Measurements from ENCODE around the gene KRTAP26-1.
A peak's percentile ranks its signal among the peaks of the same experiment; 100 is the strongest.

Gene KRTAP26-1

DNA sequence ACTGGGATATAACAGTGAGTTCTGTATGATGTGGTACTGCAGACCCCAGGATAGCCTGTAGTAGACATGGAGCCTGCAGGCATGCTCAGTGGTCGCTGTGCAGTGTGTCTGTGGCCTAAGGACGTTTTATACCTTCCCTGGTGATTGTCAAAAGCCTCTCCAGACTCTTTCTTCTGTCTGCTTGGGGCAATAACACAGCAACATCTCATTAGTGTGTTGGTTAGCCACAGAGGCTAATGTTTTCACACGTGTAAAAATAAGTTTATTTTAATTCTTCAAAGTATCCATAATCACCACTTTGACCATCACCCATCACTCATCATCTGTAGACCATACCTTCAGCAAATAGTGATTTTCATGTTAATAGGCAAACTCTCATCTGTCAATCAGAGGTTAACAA, 37.3 kb downstream of the KRTAP26-1 start, which contains the start of gene KRTAP24-1:
KRTAP24-1 (minus strand) TSS at position 101 of the 400 bp plus-strand sequence; CDS start at position 83, 18 bp downstream.
- H2BK15ac ChIP-seq (ENCODE audit: low read length): no peak within 1 kb of the TSS
- no peaks in the 10 kb centered on the region for H3K27me3 ChIP-seq (ENCODE audit: control insufficient read depth in 3 of 3, insufficient read depth in 3 of 3, low read depth in 1 of 3, low read length in 3 of 3)
- no peak within 1 kb of the TSS for H3K27ac ChIP-seq (replicated peaks; ENCODE audit: low read length)
- H3K18ac ChIP-seq (ENCODE audit: low read length): peak within 1 kb of the TSS; percentile 44
- no peak within 1 kb of the TSS for H2AFZ ChIP-seq (ENCODE audit: low read length)
- H4K8ac ChIP-seq (ENCODE audit: low read depth, low read length): no peak within 1 kb of the TSS
- H2BK12ac ChIP-seq (ENCODE audit: low read length): no peak within 1 kb of the TSS
- H2BK5ac ChIP-seq (ENCODE audit: low read length): no peak within 1 kb of the TSS
- H3K9me3 ChIP-seq (replicated peaks in 1 of 2; ENCODE audit: control insufficient read depth in 2 of 2, insufficient read depth in 1 of 2, low read depth in 1 of 2, low read length in 2 of 2): no peaks in the 10 kb centered on the region
- H3K79me1 ChIP-seq (ENCODE audit: low read depth, low read length): no peaks in the 10 kb centered on the region
- no peak within 1 kb of the TSS for H3K4me3 ChIP-seq (ENCODE audit: low read length in 2 of 2)
- H3K4ac ChIP-seq (ENCODE audit: low read length): no peak within 1 kb of the TSS
- H4K91ac ChIP-seq (ENCODE audit: low read depth, low read length, poor library complexity): no peak within 1 kb of the TSS
- H3K9ac ChIP-seq (ENCODE audit: low read depth, low read length, poor library complexity): no peak within 1 kb of the TSS
- no CpG with 5 or more reads among the region's 3 CpGs for WGBS, 2 donors (ENCODE audit: extremely low coverage in 2 of 2, insufficient read length in 2 of 2, insufficient replicate concordance in 1 of 2)
- no peak within 1 kb of the TSS for H2BK120ac ChIP-seq (ENCODE audit: low read depth, low read length)
- no peak within 1 kb of the TSS for H2AK5ac ChIP-seq (ENCODE audit: low read depth, low read length)
- H3K23ac ChIP-seq (ENCODE audit: low read depth, low read length, poor library complexity): no peak within 1 kb of the TSS
- no peak within 1 kb of the TSS for H3K14ac ChIP-seq (ENCODE audit: low read length)
- no peaks in the 10 kb centered on the region for H3K4me1 ChIP-seq (ENCODE audit: control insufficient read depth in 2 of 2, insufficient read depth in 1 of 2, low read depth in 1 of 2, low read length in 2 of 2)
- H3K4me2 ChIP-seq (ENCODE audit: insufficient read depth, low read length, poor library complexity, severe bottlenecking): no peak within 1 kb of the TSS
- H3K36me3 ChIP-seq (replicated peaks in 1 of 2; ENCODE audit: control insufficient read depth in 2 of 2, insufficient read depth in 2 of 2, low read length in 2 of 2): no peaks in the 10 kb centered on the region
- no peak for DNase-seq (ENCODE audit: low spot score)

GRCh38 chr21:30271611-30272010, 48.5 kb downstream of the KRTAP26-1 start:
- H2AK5ac ChIP-seq (ENCODE audit: low read depth, low read length): no peak overlapping the region
- no peak overlapping the region for H2BK5ac ChIP-seq (ENCODE audit: low read length)
- H3K36me3 ChIP-seq (replicated peaks in 1 of 2; ENCODE audit: control insufficient read depth in 2 of 2, insufficient read depth in 2 of 2, low read length in 2 of 2): no peaks in the 10 kb centered on the region
- H3K9ac ChIP-seq (ENCODE audit: low read depth, low read length, poor library complexity): no peak overlapping the region
- no peak overlapping the region for H3K4ac ChIP-seq (ENCODE audit: low read length)
- H3K18ac ChIP-seq (ENCODE audit: low read length): no peak overlapping the region
- no peak overlapping the region for H3K14ac ChIP-seq (ENCODE audit: low read length)
- no peak overlapping the region for H3K23ac ChIP-seq (ENCODE audit: low read depth, low read length, poor library complexity)
- no peak for DNase-seq (ENCODE audit: low spot score)
- H2BK120ac ChIP-seq (ENCODE audit: low read depth, low read length): no peak overlapping the region
- no peak overlapping the region for H4K91ac ChIP-seq (ENCODE audit: low read depth, low read length, poor library complexity)
- no peak overlapping the region for H2AFZ ChIP-seq (ENCODE audit: low read length)
- no peak overlapping the region for H2BK15ac ChIP-seq (ENCODE audit: low read length)
- H3K9me3 ChIP-seq (replicated peaks in 1 of 2; ENCODE audit: control insufficient read depth in 2 of 2, insufficient read depth in 1 of 2, low read depth in 1 of 2, low read length in 2 of 2): no peaks in the 10 kb centered on the region
- H3K27me3 ChIP-seq (ENCODE audit: control insufficient read depth in 3 of 3, insufficient read depth in 3 of 3, low read depth in 1 of 3, low read length in 3 of 3): no peaks in the 10 kb centered on the region
- no CpG with 5 or more reads among the region's 1 CpG for WGBS, 2 donors (ENCODE audit: extremely low coverage in 2 of 2, insufficient read length in 2 of 2, insufficient replicate concordance in 1 of 2)
- H3K4me2 ChIP-seq (ENCODE audit: insufficient read depth, low read length, poor library complexity, severe bottlenecking): no peak overlapping the region
- H3K27ac ChIP-seq (replicated peaks; ENCODE audit: low read length): no peak overlapping the region
- H3K4me3 ChIP-seq (ENCODE audit: low read length in 2 of 2): no peak overlapping the region
- no peaks in the 10 kb centered on the region for H3K79me1 ChIP-seq (ENCODE audit: low read depth, low read length)
- H3K4me1 ChIP-seq (ENCODE audit: control insufficient read depth in 2 of 2, insufficient read depth in 1 of 2, low read depth in 1 of 2, low read length in 2 of 2): no peaks in the 10 kb centered on the region
- no peak overlapping the region for H2BK12ac ChIP-seq (ENCODE audit: low read length)
- no peak overlapping the region for H4K8ac ChIP-seq (ENCODE audit: low read depth, low read length)

GRCh38 chr21:30271156-30271555, 49.0 kb downstream of the KRTAP26-1 start:
- Histone ChIP-seq H3K27me3 (ENCODE audit: control insufficient read depth in 3 of 3, insufficient read depth in 3 of 3, low read depth in 1 of 3, low read length in 3 of 3) (no peaks in the 10 kb centered on the region), H3K27ac (replicated peaks; ENCODE audit: low read length) (no peak overlapping the region), H3K14ac (ENCODE audit: low read length) (no peak overlapping the region), H4K91ac (ENCODE audit: low read depth, low read length, poor library complexity) (no peak overlapping the region), H3K4me1 (ENCODE audit: control insufficient read depth in 2 of 2, insufficient read depth in 1 of 2, low read depth in 1 of 2, low read length in 2 of 2) (no peaks in the 10 kb centered on the region), H2BK120ac (ENCODE audit: low read depth, low read length) (no peak overlapping the region), H3K9ac (ENCODE audit: low read depth, low read length, poor library complexity) (no peak overlapping the region), H3K36me3 (replicated peaks in 1 of 2; ENCODE audit: control insufficient read depth in 2 of 2, insufficient read depth in 2 of 2, low read length in 2 of 2) (no peaks in the 10 kb centered on the region), H3K18ac (ENCODE audit: low read length) (no peak overlapping the region), H3K4me2 (ENCODE audit: insufficient read depth, low read length, poor library complexity, severe bottlenecking) (no peak overlapping the region), H2BK15ac (ENCODE audit: low read length) (no peak overlapping the region), H4K8ac (ENCODE audit: low read depth, low read length) (no peak overlapping the region), H3K4ac (ENCODE audit: low read length) (no peak overlapping the region), H2BK12ac (ENCODE audit: low read length) (no peak overlapping the region), H2AFZ (ENCODE audit: low read length) (no peak overlapping the region), H3K4me3 (ENCODE audit: low read length in 2 of 2) (no peak overlapping the region), H2BK5ac (ENCODE audit: low read length) (no peak overlapping the region), H3K9me3 (replicated peaks in 1 of 2; ENCODE audit: control insufficient read depth in 2 of 2, insufficient read depth in 1 of 2, low read depth in 1 of 2, low read length in 2 of 2) (no peaks in the 10 kb centered on the region), H2AK5ac (ENCODE audit: low read depth, low read length) (no peak overlapping the region), H3K23ac (ENCODE audit: low read depth, low read length, poor library complexity) (no peak overlapping the region), H3K79me1 (ENCODE audit: low read depth, low read length) (no peaks in the 10 kb centered on the region)
- no peak for DNase-seq (ENCODE audit: low spot score)
- no CpG with 5 or more reads among the region's 5 CpGs for whole genome bisulfite sequencing, 2 donors (ENCODE audit: extremely low coverage in 2 of 2, insufficient read length in 2 of 2, insufficient replicate concordance in 1 of 2)

DNA sequence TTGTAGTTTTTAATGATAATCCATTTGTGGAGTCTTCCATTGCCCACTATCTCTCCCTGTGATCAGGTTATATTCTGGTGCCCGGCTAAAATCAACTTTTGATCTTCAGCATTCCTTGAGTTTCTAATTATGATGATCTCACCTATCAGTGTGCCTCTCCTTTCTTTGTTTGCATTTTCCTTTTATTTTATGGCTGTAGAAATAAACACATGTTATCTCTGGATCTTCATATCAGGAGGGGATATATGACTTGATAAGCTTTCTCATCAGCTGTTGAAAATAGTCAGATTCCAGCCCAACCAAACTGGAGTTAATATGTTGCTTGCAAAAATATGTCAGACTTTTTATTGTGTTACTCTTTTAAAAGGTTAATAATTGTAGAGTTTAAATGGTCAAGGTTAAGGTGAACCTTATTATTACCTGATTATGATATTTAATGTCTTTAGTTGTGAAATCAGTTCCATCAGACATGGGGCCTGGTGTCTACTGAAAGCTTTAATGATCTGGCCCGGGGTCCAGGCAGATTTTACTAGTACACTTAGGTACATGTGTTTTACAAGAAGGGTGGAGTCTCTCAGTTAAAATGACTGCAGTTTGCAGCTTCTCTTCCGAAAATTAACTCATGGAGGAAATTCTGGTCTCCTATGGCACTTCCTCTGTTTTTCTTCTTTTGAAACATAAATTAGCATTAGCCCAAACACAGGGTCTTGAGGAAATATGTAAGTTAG, 50.1 kb downstream of the KRTAP26-1 start:
- Histone ChIP-seq H3K23ac (ENCODE audit: low read depth, low read length, poor library complexity) (no peak overlapping the region), H3K14ac (ENCODE audit: low read length) (no peak overlapping the region), H2BK12ac (ENCODE audit: low read length) (no peak overlapping the region), H3K27ac (replicated peaks; ENCODE audit: low read length) (no peak overlapping the region), H3K9me3 (replicated peaks in 1 of 2; ENCODE audit: control insufficient read depth in 2 of 2, insufficient read depth in 1 of 2, low read depth in 1 of 2, low read length in 2 of 2) (no peaks in the 10 kb centered on the region), H3K36me3 (replicated peaks in 1 of 2; ENCODE audit: control insufficient read depth in 2 of 2, insufficient read depth in 2 of 2, low read length in 2 of 2) (no peaks in the 10 kb centered on the region), H3K27me3 (ENCODE audit: control insufficient read depth in 3 of 3, insufficient read depth in 3 of 3, low read depth in 1 of 3, low read length in 3 of 3) (no peaks in the 10 kb centered on the region), H4K91ac (ENCODE audit: low read depth, low read length, poor library complexity) (no peak overlapping the region), H3K18ac (ENCODE audit: low read length) (no peak overlapping the region), H3K4me1 (ENCODE audit: control insufficient read depth in 2 of 2, insufficient read depth in 1 of 2, low read depth in 1 of 2, low read length in 2 of 2) (no peaks in the 10 kb centered on the region), H2AFZ (ENCODE audit: low read length) (no peak overlapping the region), H2BK15ac (ENCODE audit: low read length) (no peak overlapping the region), H3K79me1 (ENCODE audit: low read depth, low read length) (no peaks in the 10 kb centered on the region), H2BK5ac (ENCODE audit: low read length) (no peak overlapping the region), H2AK5ac (ENCODE audit: low read depth, low read length) (no peak overlapping the region), H3K4ac (ENCODE audit: low read length) (no peak overlapping the region), H2BK120ac (ENCODE audit: low read depth, low read length) (no peak overlapping the region), H3K4me2 (ENCODE audit: insufficient read depth, low read length, poor library complexity, severe bottlenecking) (no peak overlapping the region), H3K4me3 (ENCODE audit: low read length in 2 of 2) (no peak overlapping the region), H4K8ac (ENCODE audit: low read depth, low read length) (no peak overlapping the region), H3K9ac (ENCODE audit: low read depth, low read length, poor library complexity) (no peak overlapping the region)
- no peak for DNase-seq (ENCODE audit: low spot score)
- no CpG with 5 or more reads among the region's 3 CpGs for WGBS, 2 donors (ENCODE audit: extremely low coverage in 2 of 2, insufficient read length in 2 of 2, insufficient replicate concordance in 1 of 2)

Data from neuronal stem cell (in vitro differentiated cells).